Measurements from ENCODE around the gene GTF2B.

The GTF2B gene

GRCh38 chr1:88897070-88897730 is 5.8 kb upstream of the GTF2B start:
- DNase-seq (ENCODE audit: insufficient read length, low spot score) = no peak
- no peak for FAIRE-seq
- no peak for TF ChIP-seq CTCF (IDR thresholded peaks at IDR 0.05; ENCODE audit: insufficient read depth, missing control alignments)

- DNase-seq (ENCODE audit: insufficient read length, low spot score) = no peak
- FAIRE-seq = no peak
- no peak for TF ChIP-seq CTCF (IDR thresholded peaks at IDR 0.05; ENCODE audit: insufficient read depth, missing control alignments)
Measured at GRCh38 chr1:88892357-88892877, 1.1 kb upstream of the GTF2B start.

GRCh38 chr1:88891951-88892340 is 579 bp upstream of the GTF2B start:
- FAIRE-seq (no peak), DNase-seq (ENCODE audit: insufficient read length, low spot score) (no peak)
- TF ChIP-seq CTCF (IDR thresholded peaks at IDR 0.05; ENCODE audit: insufficient read depth, missing control alignments) = no peak

- no peak for DNase-seq (ENCODE audit: insufficient read length, low spot score)
- TF ChIP-seq CTCF (IDR thresholded peaks at IDR 0.05; ENCODE audit: insufficient read depth, missing control alignments) = no peak
- FAIRE-seq = no peak
Measured at GRCh38 chr1:88890791-88891317, 513 bp downstream of the GTF2B start.

- no peak for FAIRE-seq
- TF ChIP-seq CTCF (IDR thresholded peaks at IDR 0.05; ENCODE audit: insufficient read depth, missing control alignments) = no peak
- DNase-seq (ENCODE audit: insufficient read length, low spot score) = no peak
Measured at GRCh38 chr1:88890131-88890530, 1.2 kb downstream of the GTF2B start.

- no peak for FAIRE-seq
Measured at GRCh38 chr1:88888750-88889149, 2.6 kb downstream of the GTF2B start.

More at GRCh38 chr1:88888750-88889149, 2.6 kb downstream of the GTF2B start:
- no peak for TF ChIP-seq CTCF (IDR thresholded peaks at IDR 0.05; ENCODE audit: insufficient read depth, missing control alignments)
- no peak for DNase-seq (ENCODE audit: insufficient read length, low spot score)

Measured in D721Med (cell line).